Measurements from ENCODE around the gene RACGAP1.
"Not testable (repeated sequence)": the region's sequence is repeated elsewhere in the genome, so short reads cannot be mapped to it uniquely, and the experiment has no call there.

The RACGAP1 gene

GRCh38 chr12:50030449-50030848 is 5.2 kb upstream of the RACGAP1 start:
- not testable (repeated sequence) for DNase-seq (ENCODE audit: low read depth)

GRCh38 chr12:50026691-50027090 is 1.4 kb upstream of the RACGAP1 start:
- no peak for DNase-seq (ENCODE audit: low read depth)

- DNase-seq (ENCODE audit: low read depth), result no peak
These were observed 498 bp downstream of the RACGAP1 start for GRCh38 chr12:50024805-50025186.

- no peak for DNase-seq (ENCODE audit: low read depth)
These were observed 1.1 kb downstream of the RACGAP1 start for GRCh38 chr12:50024227-50024626.

GRCh38 chr12:50022903-50023302 is 2.4 kb downstream of the RACGAP1 start:
- DNase-seq (ENCODE audit: low read depth), result no peak

- DNase-seq (ENCODE audit: low read depth), result no peak
These were observed 4.3 kb downstream of the RACGAP1 start for GRCh38 chr12:50021031-50021430.

GRCh38 chr12:50019524-50019923 is 5.8 kb downstream of the RACGAP1 start:
- no peak for DNase-seq (ENCODE audit: low read depth)

GRCh38 chr12:50018968-50019367 is 6.3 kb downstream of the RACGAP1 start:
- DNase-seq (ENCODE audit: low read depth), result no peak

GRCh38 chr12:50018154-50018553 is 7.1 kb downstream of the RACGAP1 start:
- no peak for DNase-seq (ENCODE audit: low read depth)

- no peak for DNase-seq (ENCODE audit: low read depth)
These were observed 7.7 kb downstream of the RACGAP1 start for GRCh38 chr12:50017641-50018040.

- no peak for DNase-seq (ENCODE audit: low read depth)
These were observed 8.5 kb downstream of the RACGAP1 start for GRCh38 chr12:50016501-50017475.

- no peak for DNase-seq (ENCODE audit: low read depth)
These were observed 11.0 kb downstream of the RACGAP1 start for GRCh38 chr12:50014342-50014741.

- DNase-seq (ENCODE audit: low read depth), result no peak
These were observed 11.7 kb downstream of the RACGAP1 start for GRCh38 chr12:50013361-50014147.

- no peak for DNase-seq (ENCODE audit: low read depth)
These were observed 18.4 kb downstream of the RACGAP1 start for GRCh38 chr12:50006754-50007442.

GRCh38 chr12:50006280-50006679 is 19.0 kb downstream of the RACGAP1 start:
- DNase-seq (ENCODE audit: low read depth), result no peak

GRCh38 chr12:50005175-50005574 is 20.1 kb downstream of the RACGAP1 start:
- no peak for DNase-seq (ENCODE audit: low read depth)

- no peak for DNase-seq (ENCODE audit: low read depth)
These were observed 20.6 kb downstream of the RACGAP1 start for GRCh38 chr12:50004696-50005095.

- no peak for DNase-seq (ENCODE audit: low read depth)
These were observed 21.7 kb downstream of the RACGAP1 start for GRCh38 chr12:50003595-50003994.

GRCh38 chr12:49998453-49998852 is 26.8 kb downstream of the RACGAP1 start:
- no peak for DNase-seq (ENCODE audit: low read depth)

- no peak for DNase-seq (ENCODE audit: low read depth)
These were observed 35.0 kb downstream of the RACGAP1 start for GRCh38 chr12:49990273-49990672.

GRCh38 chr12:49989400-49989799 is 35.9 kb downstream of the RACGAP1 start:
- not testable (repeated sequence) for DNase-seq (ENCODE audit: low read depth)

GRCh38 chr12:49987625-49988303 is 37.5 kb downstream of the RACGAP1 start:
- no peak for DNase-seq (ENCODE audit: low read depth)
